ENCODE results near the gene ST6GAL1.
"Not testable (repeated sequence)": the region's sequence is repeated elsewhere in the genome, so short reads cannot be mapped to it uniquely, and the experiment has no call there.

Gene ST6GAL1

GRCh38 chr3:186946756-186947375 lies 16.5 kb downstream of the ST6GAL1 start:
- no peak for DNase-seq

- DNase-seq, result no peak
Measured at GRCh38 chr3:186949281-186949982, 19.1 kb downstream of the ST6GAL1 start.

DNA sequence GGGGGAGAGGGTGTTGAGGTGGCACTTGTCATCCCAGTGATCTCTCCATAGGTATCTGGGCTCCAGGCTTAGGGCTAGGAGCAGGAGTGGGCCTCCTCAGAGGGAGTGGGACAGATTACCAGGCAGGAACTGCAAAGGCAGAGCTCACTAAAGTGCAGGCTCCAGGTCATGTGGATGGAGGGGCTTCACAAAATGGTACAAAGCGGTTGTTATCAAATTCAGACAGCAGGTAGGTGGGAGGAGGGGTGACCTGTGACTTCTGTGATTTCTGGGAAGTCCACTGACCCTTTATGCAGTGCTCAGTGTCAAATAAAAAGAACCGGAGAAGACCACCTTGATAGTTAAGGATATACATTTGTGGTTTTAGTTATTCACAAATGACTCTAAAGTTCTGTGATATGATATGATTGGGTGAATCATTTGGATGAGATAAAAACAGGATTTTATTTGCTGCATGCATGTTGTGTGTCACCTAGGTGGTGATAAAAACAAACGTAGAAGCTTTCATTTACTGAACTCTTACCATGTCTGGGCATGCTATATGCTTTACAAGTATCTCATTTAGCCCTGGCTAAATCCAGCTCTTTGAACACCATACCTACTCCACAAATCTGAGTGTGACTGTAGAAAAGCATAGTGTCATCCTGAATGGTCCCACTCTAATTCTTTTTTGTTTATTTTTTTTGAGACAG lies 20.2 kb downstream of the ST6GAL1 start:
- DNase-seq, result no peak

DNA sequence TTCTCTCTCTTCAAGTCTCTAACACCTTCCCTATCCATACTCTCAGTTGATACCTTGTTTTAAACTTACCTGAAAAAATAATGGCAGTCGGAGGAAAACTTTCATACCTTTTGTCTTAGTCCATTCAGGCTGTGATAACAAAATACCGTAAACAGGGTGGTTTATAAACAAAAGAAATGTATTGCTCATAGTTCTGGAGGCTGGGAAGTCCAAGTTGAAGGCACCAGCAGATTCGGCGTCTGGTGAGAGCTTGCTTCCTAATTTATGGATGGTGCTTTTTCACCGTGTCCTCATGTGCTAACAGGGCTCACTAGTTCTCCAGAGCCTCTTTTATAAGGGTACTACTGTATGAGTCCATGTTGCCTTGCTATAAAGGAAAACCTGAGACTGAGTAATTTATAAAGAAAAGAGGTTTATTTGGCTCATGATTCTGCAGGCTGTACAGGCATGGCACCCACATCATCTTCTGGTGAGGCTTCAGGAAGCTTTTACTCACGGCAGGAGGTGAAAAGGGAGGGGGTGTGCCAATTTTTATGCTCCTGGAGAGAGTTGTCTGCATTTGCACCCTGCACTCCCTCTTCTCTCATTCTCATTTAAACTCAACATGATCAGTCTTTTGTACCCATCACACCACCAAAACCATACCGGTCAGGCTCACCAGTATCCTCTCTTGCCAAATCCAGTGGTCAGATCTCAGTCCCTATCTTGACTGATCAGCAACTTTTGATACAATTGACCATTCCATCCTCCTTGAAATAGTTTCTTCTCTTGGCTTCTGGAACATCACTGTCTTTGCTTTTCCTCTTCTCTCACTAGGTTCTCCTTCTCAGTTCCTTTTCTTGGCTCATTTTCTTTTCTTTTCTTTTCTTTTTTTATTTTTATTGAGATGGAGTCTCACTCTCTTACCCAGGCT lies 21.6 kb downstream of the ST6GAL1 start:
- DNase-seq, result no peak

DNA sequence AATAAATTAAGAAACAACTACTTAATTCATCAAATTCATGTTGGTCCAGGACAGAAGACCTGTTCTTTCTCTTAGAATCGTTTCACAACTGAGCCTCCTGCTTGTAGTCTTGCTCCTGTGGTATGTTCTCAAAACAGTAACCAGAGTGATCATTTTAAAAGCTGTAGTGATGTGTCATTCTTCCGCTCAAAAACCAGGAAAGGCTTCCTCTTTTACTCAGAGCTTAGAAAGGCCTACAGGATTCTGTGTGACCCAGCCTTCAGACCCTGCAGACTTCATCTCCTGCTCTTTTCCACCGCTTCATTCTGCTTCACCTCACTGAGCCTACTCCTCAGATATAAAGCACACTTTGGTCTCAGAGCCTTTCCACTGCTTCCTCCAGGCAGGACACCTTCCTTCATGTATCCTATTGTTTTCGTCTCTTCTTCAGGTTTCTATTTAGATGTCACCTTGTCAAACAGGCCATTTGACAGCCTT lies 22.7 kb downstream of the ST6GAL1 start:
- DNase-seq, result peak; percentile 87

GRCh38 chr3:186953992-186954699 lies 23.8 kb downstream of the ST6GAL1 start:
- peak; percentile 66 for DNase-seq

- DNase-seq, result no peak
Measured at GRCh38 chr3:186955898-186956696, 25.8 kb downstream of the ST6GAL1 start.

- no peak for DNase-seq
Measured at GRCh38 chr3:186959029-186959624, 28.8 kb downstream of the ST6GAL1 start.

DNA sequence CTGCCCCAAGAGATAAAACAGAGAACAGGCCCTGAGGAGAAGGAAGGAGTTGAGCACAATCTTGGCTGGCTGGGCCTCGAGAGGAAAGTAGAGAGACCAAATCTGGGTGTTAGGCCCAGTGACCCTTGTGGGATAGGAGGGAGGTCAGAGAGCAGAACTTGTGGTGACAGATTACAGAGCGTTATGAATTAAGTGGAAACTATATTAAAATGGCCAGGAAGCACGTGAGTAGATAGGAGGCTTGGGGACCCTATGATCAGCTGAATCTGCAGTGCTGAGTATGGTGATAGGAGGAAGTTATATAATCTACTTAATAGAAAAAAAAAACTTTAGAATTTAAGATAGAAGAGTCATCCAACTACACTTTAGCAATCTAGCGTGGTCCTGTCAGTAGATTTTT lies 30.0 kb downstream of the ST6GAL1 start:
- no peak for DNase-seq

GRCh38 chr3:186962445-186962844 lies 32.1 kb downstream of the ST6GAL1 start:
- no peak for DNase-seq

DNA sequence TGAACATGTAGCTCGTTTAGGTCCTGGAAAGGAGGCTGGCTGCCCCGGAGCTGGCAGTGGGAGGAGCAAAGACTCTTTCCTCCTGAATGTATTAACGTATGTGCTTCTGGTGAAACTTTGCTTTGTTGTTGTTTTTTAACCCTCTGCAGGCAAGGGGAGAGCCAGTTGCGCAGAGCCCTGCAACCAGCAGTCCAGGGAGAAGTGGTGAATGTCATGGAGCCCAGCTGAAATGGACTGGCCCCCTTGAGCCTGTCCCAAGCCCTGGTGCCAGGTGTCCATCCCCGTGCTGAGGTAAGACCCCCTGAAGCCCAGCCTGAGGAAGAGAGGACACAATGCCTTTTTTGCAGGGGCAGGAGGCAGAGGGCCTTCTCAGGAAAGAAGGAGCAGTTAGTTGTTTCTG lies 33.3 kb downstream of the ST6GAL1 start:
- DNase-seq, result no peak

DNA sequence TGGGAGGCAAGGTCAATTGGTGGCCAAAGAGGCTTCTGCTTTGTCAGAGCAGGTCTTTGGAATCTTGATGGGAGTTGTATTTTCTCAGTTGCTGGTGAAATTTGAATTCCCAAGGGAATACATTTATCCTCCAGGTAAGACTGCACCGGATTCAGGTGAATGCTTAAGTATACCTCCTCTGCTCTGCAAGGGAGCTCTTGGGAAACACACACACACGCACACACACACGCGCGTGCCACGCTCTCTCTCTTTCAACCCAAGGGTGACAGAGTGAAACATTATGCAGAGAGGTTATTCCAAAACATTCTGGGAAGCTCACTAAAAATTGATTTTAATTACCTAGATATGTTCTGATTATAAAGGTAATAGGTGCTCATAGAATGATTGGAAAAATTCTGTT lies 33.7 kb downstream of the ST6GAL1 start:
- DNase-seq, result no peak

- no peak for DNase-seq
Measured at GRCh38 chr3:186964616-186965015, 34.3 kb downstream of the ST6GAL1 start.

DNA sequence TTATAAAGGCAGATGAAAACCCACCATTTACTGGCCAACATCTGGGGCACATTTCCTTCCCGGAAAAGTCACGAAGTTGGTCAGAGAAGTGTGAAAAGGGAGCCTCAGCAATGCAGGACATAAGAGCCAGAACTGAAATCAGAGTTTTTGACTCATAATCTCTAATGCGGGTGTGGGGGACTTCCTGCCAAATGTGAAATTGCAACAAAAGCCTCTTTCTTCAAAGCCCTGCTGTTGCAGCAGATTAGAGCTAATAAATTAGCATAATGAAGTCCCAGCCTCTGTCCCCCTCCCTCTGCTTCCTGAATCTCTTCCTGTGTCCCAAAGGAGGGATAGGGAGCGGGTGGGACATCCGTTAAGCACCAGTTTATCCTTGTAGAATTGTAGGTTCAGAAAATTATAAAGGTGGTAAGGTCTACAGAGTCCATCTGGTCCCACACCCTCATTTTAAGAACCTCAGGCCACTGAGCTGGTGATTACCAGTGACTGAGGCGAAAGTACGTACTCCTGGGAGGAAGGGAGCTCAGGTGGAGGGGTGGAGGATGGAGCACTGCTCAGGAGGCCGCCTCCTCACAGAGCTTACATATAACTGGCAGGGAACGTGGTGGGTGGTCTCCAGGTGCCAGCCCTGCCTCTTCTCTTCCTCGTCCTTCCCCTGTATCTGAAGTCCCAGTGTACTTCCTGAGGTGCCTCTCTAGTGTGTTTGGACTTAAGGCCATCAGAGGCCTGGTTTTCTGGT lies 35.0 kb downstream of the ST6GAL1 start:
- peak; percentile 54 for DNase-seq

DNA sequence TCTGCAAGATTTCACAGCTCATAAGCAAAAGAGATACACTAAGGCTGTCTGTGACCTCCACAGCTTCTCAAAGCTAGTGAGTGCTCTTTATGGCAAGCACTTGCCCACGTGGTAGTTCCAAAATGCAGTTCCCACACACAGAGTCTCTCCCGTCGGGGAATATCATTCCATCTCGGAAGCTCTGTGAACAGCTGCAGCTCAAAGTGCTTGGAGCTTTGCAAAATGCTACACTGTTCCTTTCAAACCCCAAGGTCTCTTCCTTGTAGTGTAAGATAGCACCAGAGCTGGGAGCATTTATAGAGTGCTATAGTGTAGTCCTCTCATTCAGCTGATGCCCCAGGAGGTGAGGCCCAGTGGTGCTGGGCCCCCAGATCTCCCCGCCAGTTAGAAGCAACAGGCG lies 36.1 kb downstream of the ST6GAL1 start:
- DNase-seq, result no peak

GRCh38 chr3:186967236-186967635 lies 36.9 kb downstream of the ST6GAL1 start:
- not testable (repeated sequence) for DNase-seq

- no peak for DNase-seq
Measured at GRCh38 chr3:186967686-186968085, 37.4 kb downstream of the ST6GAL1 start.

DNA sequence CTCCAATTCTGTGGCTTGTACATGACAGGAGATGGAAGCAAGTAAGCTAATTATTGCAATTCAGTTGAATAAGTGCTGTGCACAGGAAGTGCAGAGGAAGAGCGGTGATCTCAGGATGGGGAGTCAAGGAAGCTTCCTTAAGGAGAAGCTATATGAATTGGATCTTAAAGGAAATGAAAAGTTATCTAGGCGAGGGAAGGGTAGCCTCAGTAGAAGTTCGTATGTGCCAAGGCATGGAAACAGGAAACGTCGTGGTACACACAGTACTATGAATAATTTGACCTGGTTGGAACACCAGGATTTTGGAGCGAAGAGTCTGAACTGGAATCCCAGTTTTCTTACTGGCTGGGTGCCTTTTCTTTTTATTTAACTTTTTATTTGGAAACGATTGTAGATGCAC lies 39.3 kb downstream of the ST6GAL1 start:
- no peak for DNase-seq

DNA sequence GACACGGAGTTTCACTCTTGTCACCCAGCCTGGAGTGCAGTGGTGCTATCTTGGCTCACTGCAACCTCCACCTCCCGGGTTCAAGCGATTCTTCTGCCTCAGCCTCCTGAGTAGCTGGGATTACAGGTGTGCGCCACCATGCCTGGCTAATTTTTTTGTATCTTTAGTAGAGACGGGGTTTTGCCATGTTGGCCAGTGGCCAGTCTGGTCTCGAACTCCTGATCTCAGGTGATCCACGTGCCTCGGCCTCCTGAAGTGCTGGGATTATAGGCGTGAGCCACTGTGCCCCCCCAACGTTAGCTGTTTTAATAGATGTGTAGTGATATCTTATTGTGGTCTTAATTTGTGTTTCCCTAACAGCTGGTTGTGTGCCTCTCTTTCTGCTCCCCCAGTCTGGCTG lies 40.8 kb downstream of the ST6GAL1 start:
- DNase-seq, result not testable (repeated sequence)

DNA sequence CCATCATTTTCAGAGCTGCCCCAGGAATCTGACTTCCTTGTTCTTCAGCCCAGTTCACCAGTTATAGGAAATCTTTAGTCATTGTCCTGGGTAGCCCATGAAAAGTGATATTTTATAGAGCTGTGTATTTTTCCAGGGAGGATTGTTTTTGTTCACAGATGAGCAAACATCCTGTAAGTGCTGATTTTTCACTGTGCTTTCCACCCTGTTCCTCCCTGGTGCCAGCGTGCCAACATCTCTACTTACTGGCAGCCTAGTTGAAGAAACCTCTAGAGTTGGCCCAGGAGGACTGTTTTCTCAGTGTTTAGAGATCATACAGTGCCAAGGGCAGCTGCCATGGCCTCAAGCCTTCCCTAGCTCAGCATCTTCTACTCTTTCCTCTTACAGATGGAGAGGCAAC lies 41.3 kb downstream of the ST6GAL1 start:
- DNase-seq, result no peak
